ENCODE data around the gene RNF17.
A peak's percentile ranks its signal among the peaks of the same experiment; 100 is the strongest.

The RNF17 gene

DNA sequence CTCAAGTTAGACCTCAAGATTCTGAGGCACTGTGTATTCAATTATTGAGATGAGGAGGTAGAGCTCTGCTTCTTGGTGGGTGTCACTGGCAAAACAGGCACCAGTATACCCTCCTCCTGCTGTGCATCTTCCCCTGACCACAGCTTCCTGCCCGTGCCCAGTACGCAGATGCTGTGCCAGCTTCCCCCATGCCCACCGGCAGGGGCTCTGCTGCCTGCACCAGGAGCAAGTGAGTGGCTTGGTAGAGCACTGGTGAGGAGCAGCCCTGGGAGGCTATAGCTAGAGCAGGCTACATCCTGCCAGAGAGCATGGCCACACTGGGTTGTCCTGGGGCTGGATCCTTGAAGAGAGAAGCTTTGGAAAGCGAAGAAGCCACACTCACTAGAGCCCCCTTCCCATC, 21.0 kb upstream of the RNF17 start:
- TF ChIP-seq CTCF (IDR thresholded peaks at IDR 0.05; ENCODE audit: low read length, missing control alignments): no peak
- no peak for DNase-seq (ENCODE audit: low read depth)

DNA sequence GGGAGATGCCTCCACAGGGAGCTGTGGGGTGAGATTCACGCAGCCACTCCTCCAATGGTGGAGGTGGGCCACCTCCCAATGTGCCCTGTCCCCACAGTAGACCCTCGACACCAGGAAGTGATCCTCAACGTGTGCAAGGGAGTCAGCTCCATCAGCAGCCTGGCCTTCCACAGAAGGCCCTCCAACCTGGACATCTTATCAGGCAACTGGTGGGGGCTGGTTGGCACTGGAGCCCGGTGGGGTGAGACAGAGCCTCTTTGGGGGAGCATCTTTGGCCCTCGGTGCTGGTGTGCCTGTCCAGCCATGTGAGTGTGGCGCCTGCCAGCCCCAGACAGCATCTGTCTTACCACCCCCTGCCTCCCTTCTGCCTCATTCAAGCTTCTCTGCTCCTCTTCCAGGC, 19.7 kb upstream of the RNF17 start:
- H3K4me3 ChIP-seq (replicated peaks; ENCODE audit: low read depth, low read length): no peak overlapping the region
- no peak for DNase-seq (ENCODE audit: low read depth)
- TF ChIP-seq CTCF (IDR thresholded peaks at IDR 0.05; ENCODE audit: low read length, missing control alignments): no peak

More for the DNA sequence above, 21.0 kb upstream of the RNF17 start:
- H3K4me3 ChIP-seq (replicated peaks; ENCODE audit: low read depth, low read length): no peak overlapping the region

GRCh38 chr13:24745516-24745860, 18.5 kb upstream of the RNF17 start:
- H3K4me3 ChIP-seq (replicated peaks; ENCODE audit: low read depth, low read length): no peak overlapping the region
- TF ChIP-seq CTCF (IDR thresholded peaks at IDR 0.05; ENCODE audit: low read length, missing control alignments): no peak
- DNase-seq (ENCODE audit: low read depth): no peak

DNA sequence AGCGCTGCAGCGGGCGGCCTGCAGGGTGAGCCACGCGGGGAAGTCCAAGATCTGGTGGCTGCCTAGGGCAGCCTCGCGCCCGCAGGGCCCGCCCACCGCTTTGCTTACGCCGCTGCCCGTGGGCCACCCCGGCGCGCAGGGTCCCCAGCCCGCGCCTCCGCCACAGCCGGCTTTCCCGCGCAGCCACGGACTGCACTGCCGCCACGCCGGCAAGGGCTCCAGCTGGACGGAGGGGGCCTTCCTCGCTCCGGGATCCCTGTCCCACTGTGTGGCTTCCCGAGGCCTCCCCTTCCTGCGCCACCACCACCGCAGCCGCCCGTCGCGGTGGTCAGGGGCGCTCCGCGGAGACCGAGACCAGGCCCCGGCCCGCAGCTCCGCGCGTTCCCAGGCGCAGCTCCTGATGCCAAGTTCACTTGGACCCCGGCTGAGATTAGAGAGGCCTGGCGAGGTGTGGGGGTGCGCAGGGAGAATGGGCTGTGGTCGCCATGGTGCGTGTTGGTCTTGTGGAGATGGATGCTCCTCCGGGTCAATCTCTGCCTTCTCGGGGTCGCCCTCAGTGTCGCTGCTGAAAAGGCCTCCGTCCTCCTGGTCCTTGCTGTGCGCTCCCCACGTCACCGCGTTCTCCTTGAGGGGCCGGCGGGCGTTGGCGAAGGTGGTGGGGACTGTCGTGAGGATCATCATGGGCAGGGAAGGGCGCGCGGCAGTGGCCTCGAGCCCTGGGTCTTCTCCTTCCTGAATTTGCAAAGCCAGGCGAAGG, 17.9 kb upstream of the RNF17 start:
- no peak for DNase-seq (ENCODE audit: low read depth)
- H3K4me3 ChIP-seq (replicated peaks; ENCODE audit: low read depth, low read length): no peak overlapping the region
- TF ChIP-seq CTCF (IDR thresholded peaks at IDR 0.05; ENCODE audit: low read length, missing control alignments): no peak

DNA sequence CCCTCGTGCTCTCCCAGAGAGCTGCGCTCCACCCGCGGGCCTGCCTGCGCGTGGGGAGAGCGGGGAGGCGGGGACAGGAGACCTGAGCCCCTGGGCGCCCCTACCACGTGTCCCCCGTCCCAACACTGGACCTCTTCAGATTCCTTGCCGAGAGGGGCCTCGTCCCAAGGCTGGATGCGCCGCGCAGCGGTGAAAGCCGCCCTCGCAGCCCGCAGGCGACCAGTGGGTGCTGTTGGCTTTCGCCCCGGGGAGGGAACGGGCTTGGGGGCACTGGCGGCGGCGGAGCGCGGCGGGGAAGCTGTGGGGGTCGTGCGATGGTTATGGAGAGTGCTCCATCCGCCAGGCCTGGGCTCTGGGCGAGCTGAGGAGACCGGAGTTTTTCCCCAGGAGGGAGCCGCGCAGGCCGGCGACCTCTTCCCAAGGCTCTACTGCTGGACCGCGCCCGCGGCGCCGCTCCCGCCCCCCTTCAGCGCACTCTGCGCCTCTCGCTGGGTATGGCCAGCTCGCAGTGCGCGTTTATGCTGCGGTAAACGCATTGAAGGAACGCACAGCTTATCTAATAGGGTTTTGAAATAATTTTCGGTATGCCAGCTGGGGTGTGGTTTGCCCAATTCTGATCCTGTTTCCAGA, 17.2 kb upstream of the RNF17 start:
- TF ChIP-seq CTCF (IDR thresholded peaks at IDR 0.05; ENCODE audit: low read length, missing control alignments): peak; percentile 7
- DNase-seq (ENCODE audit: low read depth): no peak
- H3K4me3 ChIP-seq (replicated peaks; ENCODE audit: low read depth, low read length): no peak overlapping the region

DNA sequence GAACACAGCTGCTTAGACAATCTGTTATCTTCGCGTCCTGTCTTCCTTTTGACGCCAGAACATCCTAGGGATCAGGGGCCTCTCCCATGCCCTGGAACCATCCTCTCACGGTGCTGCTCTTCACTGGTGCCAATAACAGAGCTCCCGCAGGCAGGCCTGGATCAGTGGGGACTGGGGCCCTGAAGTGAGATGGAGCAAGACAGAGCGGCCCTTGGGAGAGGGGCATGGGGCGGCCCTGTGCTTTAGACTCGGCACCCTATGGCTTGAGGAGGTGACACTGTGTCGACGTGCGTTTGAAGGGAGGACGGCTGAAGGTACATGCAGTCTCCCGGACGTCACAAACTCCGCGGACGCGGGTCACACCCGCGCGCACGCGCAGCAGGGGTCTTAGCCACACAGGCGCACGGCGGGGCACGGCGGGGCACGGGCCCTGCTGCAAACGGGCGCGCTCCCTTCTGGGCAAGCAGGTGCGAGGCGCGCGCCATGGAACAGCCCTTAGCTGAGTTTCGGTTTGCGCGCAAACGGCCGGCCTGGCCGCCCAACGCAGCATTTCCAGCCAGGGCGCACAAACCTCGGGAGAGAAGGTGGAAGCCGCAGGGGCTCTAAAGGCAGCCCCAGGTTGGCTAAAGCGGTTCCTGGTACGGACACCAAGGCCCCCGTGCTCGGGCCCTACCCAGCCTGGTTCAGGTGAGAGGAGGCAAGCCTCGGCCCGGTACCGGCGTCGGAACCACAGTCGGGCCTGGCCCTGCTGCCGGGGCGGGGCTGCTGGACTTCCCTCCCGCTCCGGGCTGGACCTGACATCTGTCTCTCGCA, 16.5 kb upstream of the RNF17 start:
- peak overlapping the region; percentile 27 for H3K4me3 ChIP-seq (replicated peaks; ENCODE audit: low read depth, low read length)
- no peak for TF ChIP-seq CTCF (IDR thresholded peaks at IDR 0.05; ENCODE audit: low read length, missing control alignments)
- DNase-seq (ENCODE audit: low read depth): no peak

Data from fibroblast of pulmonary artery (primary cell).